ENCODE results near the gene LRRC32. TPM values are rescaled to one million over a fixed set of nuclear protein-coding genes. Genes with fewer than 3 reads are reported as not detected.
A peak's percentile ranks its signal among the peaks of the same experiment; 100 is the strongest.
"Not testable (repeated sequence)": the region's sequence is repeated elsewhere in the genome, so short reads cannot be mapped to it uniquely, and the experiment has no call there.

Gene LRRC32
- total RNA-seq, 2 donors from 2014 or later, result 0.08 TPM; not detected in 1

DNA sequence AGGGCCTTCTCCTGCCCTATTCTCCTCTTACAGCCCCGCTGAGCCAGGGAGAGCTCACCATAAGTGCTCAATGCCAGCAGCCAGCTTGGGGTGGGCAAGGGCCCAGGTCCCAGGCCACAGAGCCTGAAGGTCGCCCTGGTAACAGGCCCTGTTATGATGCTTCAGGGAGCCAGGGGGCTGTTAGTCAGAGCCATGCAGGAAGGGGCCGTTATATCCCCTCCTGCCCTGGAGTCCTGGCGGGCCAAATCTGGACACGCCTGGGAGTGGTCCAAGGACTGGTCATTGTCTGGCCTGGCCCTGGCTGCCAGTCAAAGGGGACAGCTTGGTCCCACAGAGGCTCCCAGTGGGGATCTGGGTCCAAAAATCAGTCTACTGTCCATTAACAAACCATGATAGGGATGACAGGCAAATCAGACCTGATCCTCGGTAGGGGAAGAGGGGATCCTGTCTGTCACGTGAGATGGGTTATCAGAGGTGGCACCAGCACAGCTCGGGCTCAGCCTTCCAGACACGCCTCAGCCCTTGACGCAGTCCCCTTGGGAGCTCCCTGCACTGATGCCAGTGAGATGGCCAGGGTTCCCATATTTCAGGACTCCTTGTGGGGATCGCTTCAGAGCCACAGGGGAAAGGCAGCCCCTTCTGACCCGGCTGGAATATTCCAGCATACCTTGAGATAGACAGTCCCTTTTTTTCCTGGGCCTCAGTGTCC lies 55.9 kb downstream of the LRRC32 start:
- H3K4me1 Mint-ChIP-seq (ENCODE audit: low read depth in 2 of 2), result no peaks in the 10 kb centered on the region
- ATAC-seq, result peak in 1 of 2 donors; percentile 45
- H3K9me3 Mint-ChIP-seq, result no peaks in the 10 kb centered on the region
- peaks cover 12 to 29% of the 10 kb centered on the region in 2 donors for H3K27me3 Mint-ChIP-seq
- DNase-seq (ENCODE audit: low spot score), result no peak
- H3K27ac Mint-ChIP-seq, result no peak overlapping the region
- no peaks in the 10 kb centered on the region for H3K36me3 Mint-ChIP-seq
- H3K4me3 Mint-ChIP-seq, result no peak overlapping the region

DNA sequence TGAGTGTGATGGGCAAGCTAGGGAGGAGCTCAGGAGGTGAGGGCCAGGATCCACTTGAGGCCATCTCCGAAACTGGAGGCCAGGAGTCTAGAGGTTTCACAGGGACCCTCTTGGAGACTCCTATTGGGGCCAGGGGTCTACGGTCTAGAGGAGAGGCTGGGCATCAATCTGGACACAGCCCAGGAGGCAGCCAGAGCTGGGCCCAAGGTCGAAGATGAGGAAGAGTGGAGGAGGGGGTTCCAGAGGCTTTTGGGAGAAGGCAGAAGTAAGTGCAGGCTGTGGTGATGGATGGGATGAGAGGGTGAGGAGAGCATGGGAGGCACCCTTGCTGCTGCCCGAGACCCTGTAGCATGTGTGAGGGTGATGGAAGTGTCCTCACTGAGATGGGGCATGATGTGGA lies 56.6 kb downstream of the LRRC32 start:
- Mint-ChIP-seq H3K9me3 (no peaks in the 10 kb centered on the region), H3K27ac (no peak overlapping the region), H3K36me3 (no peaks in the 10 kb centered on the region), H3K4me1 (ENCODE audit: low read depth in 2 of 2) (no peaks in the 10 kb centered on the region), H3K4me3 (no peak overlapping the region), H3K27me3 (peaks cover 12 to 28% of the 10 kb centered on the region in 2 donors)
- no peak for ATAC-seq
- no peak for DNase-seq (ENCODE audit: low spot score)

DNA sequence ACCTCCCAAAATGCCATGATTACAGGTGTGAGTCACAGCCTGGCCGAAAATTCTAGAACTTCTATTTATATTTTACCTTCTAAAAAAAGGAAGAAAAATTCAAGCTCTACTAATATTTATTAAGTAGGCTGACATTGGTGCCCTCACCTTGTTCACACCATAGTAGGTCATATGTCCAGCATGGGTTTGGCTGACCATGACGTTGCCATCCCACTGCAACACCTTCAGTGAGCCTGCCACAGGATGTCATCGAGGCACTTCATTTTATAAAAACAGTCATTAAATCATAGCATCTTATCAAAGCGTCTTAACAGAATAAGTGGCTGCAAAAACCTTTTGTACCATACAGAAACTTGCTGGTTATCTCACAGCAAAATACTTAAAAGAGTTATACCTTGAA lies 58.3 kb downstream of the LRRC32 start:
- Mint-ChIP-seq H3K9me3 (no peaks in the 10 kb centered on the region), H3K4me3 (no peak overlapping the region), H3K4me1 (ENCODE audit: low read depth in 2 of 2) (no peaks in the 10 kb centered on the region), H3K27ac (no peak overlapping the region), H3K27me3 (peaks cover 12 to 13% of the 10 kb centered on the region in 2 donors), H3K36me3 (no peaks in the 10 kb centered on the region)
- DNase-seq (ENCODE audit: low spot score) (no peak), ATAC-seq (no peak)

DNA sequence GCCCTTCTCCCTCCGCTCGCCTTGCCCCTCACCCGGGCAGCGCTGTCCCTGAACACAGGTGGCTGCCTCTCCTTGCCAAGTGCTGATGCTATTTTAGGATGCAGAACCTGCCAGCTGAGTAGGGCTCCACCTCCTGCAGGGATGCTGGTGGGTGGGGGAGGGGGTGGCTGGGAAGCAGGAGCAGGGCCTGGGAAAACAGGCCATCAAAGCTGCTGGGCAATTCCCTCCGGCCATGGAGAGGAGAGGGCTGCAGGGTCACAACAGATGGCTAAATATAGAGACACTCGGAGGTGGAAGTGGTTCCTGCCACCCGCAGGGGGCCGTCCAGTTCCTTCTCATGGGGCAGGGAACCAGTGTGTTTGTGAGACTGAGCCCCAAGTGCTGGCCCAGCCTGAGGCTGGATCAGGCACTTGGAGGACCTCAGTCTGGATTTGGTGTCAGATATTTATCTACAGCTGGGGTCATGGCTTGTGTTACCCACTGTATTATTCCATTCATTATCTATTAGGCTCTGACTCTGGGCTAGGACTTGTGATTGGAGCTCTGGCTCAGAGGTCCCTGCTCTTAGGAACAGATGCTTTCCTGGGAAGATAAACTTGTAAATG lies 59.6 kb downstream of the LRRC32 start:
- no peak overlapping the region for H3K4me3 Mint-ChIP-seq
- no peaks in the 10 kb centered on the region for H3K4me1 Mint-ChIP-seq (ENCODE audit: low read depth in 2 of 2)
- no peaks in the 10 kb centered on the region for H3K36me3 Mint-ChIP-seq
- DNase-seq (ENCODE audit: low spot score) (no peak), ATAC-seq (no peak)
- no peaks in the 10 kb centered on the region for H3K9me3 Mint-ChIP-seq
- H3K27me3 Mint-ChIP-seq, result peaks cover 5 to 11% of the 10 kb centered on the region in 2 donors
- H3K27ac Mint-ChIP-seq, result no peak overlapping the region

DNA sequence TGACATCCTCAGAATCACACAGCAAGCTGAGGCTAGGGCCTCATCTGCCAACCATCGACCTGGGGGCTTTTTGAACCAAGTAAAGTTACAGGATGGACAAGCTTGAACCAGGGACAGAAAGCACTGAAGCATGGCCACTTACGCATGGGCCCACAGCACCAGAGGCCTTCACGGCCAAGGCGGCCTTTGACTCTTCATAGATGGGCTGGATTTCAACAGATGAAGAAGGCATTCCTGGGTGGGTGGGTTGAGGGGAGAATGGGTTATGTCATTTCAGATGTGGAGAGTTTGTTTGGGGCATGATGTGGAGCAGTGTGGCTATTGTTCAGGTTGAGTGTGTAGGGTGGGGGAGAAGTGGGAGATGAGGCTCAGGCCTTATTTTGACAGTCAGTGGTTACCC lies 60.2 kb downstream of the LRRC32 start:
- H3K36me3 Mint-ChIP-seq, result no peaks in the 10 kb centered on the region
- H3K27ac Mint-ChIP-seq, result no peak overlapping the region
- no peak overlapping the region for H3K4me3 Mint-ChIP-seq
- ATAC-seq (no peak), DNase-seq (ENCODE audit: low spot score) (no peak)
- peaks cover 5 to 11% of the 10 kb centered on the region in 2 donors for H3K27me3 Mint-ChIP-seq
- no peaks in the 10 kb centered on the region for H3K9me3 Mint-ChIP-seq
- H3K4me1 Mint-ChIP-seq (ENCODE audit: low read depth in 2 of 2), result no peaks in the 10 kb centered on the region

DNA sequence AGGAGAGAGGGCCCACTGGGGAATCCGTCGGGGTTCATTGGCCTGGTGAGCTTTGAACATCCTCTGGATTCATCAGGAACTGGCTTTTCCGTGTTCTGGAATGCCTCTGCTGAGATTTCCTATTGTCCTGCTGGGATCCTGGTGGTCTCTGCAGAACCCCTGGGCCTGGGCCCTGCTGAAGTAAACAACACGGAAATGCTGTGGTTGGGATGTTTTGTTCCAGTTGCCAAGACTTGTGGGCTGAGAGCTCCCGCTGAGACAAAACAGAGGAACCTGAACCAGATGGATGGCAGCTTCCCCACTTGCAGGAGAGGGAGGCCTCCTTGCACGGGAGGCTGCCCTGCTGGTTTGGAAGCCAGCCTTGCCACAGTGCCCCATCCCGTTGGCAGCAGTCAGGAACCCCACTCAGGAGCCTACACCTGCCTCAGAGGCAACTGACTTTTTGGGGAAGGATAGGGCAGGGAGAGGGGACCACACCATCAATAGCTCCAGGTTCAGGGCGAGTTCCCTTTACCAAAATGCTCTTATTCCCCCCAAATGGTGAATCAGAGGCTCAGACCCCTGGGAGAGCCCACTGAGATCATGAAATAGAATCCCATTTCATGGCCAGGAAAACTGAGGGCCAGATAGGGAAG lies 60.7 kb downstream of the LRRC32 start:
- H3K27ac Mint-ChIP-seq, result no peak overlapping the region
- H3K27me3 Mint-ChIP-seq, result peaks cover 5 to 11% of the 10 kb centered on the region in 2 donors
- no peaks in the 10 kb centered on the region for H3K36me3 Mint-ChIP-seq
- no peak overlapping the region for H3K4me3 Mint-ChIP-seq
- no peaks in the 10 kb centered on the region for H3K9me3 Mint-ChIP-seq
- H3K4me1 Mint-ChIP-seq (ENCODE audit: low read depth in 2 of 2), result no peaks in the 10 kb centered on the region
- DNase-seq (ENCODE audit: low spot score), result no peak
- no peak for ATAC-seq

DNA sequence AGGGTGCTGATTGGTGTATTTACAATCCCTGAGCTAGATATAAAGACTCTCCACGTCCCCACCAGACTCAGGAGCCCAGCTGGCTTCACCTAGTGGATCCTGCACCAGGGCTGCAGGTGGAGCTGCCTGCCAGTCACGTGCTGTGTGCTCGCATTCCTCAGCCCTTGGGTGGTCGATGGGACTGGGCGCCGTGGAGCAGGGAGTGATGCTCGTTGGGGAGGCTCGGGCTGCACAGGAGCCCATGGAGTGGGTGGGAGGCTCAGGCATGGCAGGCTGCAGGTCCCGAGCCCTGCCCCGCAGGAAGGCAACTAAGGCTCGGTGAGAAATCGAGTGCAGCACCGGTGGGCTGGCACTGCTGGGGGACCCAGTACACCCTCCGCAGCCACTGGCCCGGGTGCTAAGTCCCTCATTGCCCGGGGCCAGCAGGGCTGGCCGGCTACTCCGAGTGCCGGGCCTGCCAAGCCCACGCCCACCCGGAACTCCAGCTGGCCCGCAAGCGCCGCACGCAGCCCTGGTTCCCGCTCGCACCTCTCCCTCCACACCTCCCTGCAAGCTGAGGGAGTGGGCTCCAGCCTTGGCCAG lies 61.6 kb downstream of the LRRC32 start:
- H3K4me3 Mint-ChIP-seq; H3K4me1 Mint-ChIP-seq (ENCODE audit: low read depth in 2 of 2); DNase-seq (ENCODE audit: low spot score); H3K27ac Mint-ChIP-seq; H3K9me3 Mint-ChIP-seq; H3K36me3 Mint-ChIP-seq; ATAC-seq: not testable (repeated sequence)
- H3K27me3 Mint-ChIP-seq, result peaks cover 11% of the 10 kb centered on the region in 2 donors

DNA sequence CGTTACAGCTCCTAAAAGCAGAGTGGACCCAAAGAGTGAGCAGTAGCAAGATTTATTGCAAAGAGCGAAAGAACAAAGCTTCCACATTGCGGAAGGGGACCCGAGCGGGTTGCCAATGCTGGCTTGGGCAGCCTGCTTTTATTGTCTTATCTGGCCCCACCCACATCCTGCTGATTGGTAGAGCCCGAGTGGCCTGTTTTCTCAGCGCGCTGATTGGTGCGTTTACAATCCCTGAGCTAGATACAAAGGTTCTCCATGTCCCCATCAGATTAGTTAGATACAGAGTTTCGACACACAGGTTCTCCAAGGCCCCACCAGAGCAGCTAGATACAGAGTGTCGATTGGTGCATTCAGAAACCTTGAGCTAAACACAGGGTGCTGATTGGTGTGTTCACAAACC lies 62.3 kb downstream of the LRRC32 start:
- not testable (repeated sequence) for H3K36me3 Mint-ChIP-seq; H3K4me3 Mint-ChIP-seq; ATAC-seq; H3K27ac Mint-ChIP-seq; H3K4me1 Mint-ChIP-seq (ENCODE audit: low read depth in 2 of 2); H3K9me3 Mint-ChIP-seq; DNase-seq (ENCODE audit: low spot score)
- H3K27me3 Mint-ChIP-seq, result peaks cover 9 to 11% of the 10 kb centered on the region in 2 donors

Other genes starting within 250 kb of the LRRC32 start
- 10 to 100 TPM; 31.1 to 45.7 TPM for gene EMSY, start 225.7 kb downstream of the LRRC32 start, total RNA-seq
- gene TSKU, start 112.6 kb upstream of the LRRC32 start, total RNA-seq, result not detected
- gene ACER3, start 190.2 kb upstream of the LRRC32 start, total RNA-seq, result 10 to 100 TPM; 16.3 to 16.8 TPM